Midbrain (tissue), 1 donor: ENCODE data around the gene NANS.
"Not testable (repeated sequence)": the region's sequence is repeated elsewhere in the genome, so short reads cannot be mapped to it uniquely, and the experiment has no call there.

Experiments
- DNase-seq: peaks from one replicate; lab custom pipeline; 2025; lab: John Stamatoyannopoulos, UW

Gene NANS

DNA sequence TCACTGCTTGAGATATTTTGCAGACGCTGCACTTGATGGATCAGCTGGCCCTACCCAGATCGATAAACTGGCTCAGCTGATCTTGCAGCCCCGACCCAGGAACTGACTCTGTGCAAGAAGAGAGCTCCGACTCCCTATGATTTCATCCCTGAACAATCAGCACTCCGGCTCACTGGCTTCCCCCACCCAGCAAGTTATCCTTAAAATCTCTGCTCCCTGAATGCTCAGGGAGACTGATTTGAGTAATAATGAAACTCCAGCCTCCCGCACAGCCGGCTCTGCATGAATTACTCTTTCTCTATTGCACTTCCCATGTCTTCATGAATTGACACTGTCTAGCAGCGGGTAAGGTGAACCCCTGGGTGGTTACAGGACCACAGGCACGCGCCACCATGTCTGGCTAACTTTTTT, 16.9 kb upstream of the NANS start:
- DNase-seq, result no peak

DNA sequence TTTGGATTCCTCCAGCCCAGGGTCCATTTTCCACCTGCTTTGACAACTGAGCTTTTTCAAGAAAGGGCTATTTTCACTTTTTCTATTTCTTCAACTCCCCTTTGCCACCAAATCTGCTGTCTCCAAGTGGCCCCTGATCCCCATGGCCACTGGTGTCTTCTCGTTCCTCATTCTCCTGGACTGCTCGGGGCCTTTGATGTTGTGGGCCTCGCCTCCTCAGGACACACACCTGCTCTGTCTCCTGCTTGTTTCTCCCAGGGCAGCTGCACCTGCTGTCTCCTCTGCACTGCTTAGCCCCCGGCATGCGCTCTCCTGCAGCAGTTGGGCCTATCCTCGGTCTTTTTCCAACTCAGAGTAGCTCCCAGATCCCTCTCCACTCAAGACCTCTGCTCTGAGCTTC, 16.3 kb upstream of the NANS start:
- DNase-seq, result no peak

DNA sequence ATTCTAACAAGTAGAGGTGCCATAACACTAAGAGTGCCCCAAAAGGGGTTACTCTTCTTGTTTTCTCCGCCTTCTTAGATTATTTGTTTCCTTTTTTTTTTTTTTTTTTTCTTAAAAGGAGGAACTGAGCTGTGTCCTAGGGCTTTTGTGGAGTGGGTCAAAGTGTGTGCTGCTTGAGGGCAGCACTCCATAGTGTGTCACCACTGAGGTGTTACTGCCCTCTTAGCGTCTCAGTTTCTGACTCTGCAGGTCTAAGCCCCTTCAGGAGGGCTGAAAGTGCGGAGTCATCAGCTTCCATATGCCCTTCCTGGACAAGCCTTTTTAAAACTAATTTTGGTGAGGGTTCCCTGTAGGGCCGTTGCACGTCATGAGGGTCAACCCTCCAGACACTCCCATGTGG, 12.6 kb upstream of the NANS start:
- DNase-seq, result no peak

DNA sequence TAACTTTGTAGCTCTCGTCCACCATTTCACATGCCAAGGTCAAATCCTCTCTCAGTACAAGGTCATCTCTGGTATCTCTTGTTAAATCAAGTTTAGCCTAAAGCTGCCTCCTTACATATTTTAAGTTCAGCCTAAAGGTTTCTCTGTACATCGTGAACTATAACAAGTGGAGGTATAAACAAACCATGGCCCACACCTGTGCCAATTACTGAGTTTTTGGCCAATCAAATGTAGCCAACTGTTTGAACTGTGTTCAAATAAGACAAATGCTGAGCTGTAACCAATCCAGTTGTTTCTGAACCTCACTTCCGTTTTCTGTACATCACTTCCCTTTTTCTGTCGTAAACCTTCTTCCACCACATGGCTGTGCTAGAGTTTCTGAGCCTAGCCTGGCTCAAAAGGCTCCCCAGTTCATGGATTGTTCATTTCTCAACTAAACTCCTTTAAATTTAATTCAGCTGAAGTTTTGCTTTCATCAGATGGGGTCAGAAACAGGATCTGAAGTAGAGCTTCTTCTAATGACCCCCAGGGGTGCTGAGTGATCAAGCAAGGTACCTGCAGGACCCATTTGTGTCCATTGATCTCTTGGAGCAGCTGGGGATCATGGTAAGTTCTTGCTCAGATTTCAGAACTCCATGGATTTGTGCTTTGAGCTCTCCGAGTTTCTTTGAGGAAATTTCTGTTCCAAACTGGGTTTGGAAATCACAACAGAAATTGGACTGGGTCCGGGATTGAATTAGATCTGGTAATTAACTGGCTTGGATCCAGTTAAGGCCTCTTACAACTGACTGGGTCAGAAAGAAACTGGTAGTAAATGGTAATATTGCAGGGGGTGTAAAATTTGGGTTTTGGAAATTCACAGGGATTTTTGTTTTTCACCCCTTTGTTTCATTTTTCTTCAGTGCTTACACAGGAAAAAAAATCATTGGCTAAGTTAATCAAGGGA, 11.0 kb upstream of the NANS start:
- no peak for DNase-seq

DNA sequence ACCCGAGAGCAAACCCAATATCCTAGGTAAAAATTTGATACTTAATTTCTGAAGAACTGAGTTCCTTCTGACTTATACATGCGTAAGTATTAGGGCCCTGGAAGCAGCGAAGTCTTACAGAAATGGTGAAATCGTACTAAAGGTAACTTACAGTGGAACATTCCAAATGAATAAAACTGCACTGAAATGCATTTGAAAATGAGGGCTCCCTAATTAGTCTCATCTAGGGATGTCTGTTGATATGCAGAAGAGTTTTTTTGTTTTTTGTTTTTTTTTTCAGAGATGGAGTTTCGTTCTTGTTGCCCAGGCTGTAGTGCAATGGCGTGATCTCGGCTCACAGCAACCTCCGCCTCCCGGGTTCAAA, 10.4 kb upstream of the NANS start:
- DNase-seq, result no peak

DNA sequence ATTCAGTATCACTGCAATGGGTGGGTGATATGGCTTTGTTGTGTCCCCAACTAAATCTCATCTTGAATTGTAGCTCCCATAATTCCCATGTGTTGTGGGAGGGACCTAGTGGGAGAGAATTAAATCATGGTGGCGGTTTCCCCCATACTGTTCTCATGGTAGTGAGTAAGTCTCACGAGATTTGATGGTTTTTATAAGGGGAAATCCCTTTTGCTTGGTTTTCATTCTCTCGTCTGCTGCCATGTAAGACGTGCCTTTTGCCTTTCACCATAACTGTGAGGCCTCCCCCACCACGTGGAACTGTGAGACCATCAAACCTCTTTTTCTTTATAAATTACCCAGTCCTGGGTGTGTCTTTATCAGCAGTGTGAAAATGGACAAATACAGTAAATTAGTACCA, 9.5 kb upstream of the NANS start:
- DNase-seq, result no peak

DNA sequence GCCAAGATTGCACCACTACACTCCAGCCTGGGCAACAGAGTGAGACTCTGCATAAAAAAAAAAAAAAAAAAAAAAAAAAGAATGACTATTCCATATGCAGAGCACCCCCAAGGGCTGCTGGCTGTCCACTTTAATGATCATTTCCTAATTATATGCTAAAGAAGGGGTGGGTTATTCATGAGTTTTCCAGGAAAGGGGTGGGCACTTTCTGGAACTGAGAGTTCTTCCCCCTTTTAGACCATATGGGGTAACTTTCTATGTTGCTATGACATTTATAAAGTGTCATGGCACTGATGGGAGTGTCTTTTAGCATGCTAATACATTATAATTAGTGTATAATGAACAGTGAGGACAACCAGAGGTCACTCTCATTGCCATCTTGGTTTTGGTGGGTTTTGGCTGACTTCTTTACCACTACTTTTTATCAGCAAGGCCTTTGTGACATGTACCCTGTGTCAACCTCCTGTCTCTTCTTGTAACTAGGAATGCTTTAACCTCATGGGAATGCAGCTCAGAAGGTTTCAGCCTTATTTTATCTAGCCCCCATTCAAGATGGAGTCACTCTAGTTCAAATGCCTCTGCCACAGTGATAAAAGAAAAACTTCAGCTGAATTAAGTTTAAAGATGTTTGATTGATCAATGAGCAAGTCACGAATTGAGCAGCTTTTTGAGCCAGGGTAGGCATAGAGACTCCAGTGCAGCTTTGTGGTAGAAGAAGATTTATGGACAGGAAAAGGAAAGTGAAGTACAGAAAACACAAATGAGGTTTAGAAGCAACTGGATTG, 7.1 kb upstream of the NANS start:
- DNase-seq, result no peak

DNA sequence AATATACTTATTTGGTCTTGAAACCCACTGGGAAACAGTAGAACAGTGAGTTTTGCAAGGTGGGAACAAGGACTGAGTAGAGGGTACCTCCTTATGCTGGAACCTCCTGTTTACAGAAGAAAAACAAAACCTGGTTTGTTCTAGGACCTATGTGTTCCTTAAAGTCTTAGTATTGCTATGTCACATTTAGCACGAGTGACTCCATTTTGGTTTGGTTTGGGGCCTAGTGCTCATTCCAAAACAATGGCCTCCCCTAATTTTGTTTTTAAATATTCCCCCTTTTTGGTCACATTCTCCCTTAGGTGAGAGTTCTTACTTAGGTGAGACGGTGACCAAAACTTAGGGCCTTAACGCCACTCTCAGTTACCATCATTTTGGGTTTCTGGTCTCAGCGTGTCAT, 6.2 kb upstream of the NANS start:
- DNase-seq, result no peak

DNA sequence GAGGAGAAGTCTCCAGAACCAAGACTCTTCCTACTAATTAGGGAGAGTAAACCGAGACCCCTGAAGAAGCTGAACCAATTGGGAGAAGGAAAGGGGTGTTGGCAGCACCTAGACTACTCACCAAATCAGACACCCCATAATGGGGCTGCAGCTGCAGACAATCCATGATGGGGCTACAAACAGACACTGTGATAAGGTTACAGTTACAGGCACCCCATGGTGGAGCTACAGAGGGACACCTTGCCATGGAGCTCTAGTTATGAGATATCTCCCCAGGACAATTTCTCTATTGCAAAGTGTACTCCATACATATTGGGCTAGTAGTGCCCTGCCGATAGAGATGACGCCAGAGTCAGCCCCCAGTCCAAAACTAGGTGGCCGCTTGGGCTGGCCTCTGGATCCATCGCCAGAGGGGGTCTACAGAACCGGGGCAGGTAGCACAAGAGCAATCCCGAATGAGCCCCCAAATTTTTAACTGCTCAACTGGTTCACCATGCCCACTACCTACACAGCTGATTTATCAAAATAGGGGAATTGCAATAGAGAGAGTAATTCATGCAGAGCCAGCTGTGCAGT, 2.1 kb upstream of the NANS start:
- no peak for DNase-seq

DNA sequence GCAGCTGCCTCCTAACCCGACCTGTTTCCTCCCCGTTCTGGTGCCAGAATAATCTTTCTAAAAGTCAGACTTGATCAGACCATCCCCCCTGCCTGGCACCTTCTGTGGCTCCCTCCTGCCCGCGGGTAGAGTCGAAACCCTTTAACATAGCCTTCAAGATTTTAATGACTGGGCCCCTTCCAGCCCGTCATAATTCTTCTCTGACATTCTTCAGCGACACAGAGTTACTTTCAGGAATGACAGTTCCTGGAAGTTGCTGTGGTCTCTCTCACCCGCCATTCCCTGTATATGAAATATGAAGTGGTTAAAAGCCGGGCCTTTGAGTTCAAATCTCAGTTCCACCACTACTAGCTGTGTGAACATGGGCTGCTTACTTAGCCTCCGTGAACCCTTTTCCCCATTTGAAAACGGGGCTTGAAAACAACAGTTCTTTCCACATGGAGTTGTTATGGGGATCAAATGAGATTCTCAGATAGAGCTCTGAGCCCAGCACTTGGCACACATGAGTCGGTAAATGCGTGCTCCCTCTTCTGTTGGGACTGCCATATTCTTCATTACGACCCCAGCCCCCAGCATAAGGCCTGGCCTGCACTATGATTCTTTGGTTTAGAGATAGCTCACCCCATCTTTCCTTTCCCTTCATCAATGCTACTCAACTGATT, 737 bp downstream of the NANS start:
- DNase-seq, result no peak

DNA sequence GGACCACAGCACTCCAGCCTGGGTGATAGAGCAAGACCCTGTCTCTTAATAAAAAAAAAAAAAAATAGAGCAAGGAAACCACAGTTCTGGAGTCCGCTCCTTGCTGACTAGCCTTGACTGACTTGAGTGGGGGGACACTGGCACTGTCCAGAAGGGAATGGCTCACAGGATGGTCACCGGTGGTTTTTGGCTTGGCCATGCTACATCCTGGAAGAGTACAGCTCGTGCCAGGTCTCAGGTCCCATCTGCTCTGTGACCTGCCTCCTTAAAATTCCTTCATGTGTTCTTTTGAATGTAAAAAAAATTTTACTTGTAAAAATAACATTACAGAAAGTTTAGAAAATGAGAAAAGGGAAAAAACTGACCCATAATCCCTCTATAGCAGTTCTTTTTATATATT, 5.6 kb downstream of the NANS start:
- DNase-seq, result no peak

DNA sequence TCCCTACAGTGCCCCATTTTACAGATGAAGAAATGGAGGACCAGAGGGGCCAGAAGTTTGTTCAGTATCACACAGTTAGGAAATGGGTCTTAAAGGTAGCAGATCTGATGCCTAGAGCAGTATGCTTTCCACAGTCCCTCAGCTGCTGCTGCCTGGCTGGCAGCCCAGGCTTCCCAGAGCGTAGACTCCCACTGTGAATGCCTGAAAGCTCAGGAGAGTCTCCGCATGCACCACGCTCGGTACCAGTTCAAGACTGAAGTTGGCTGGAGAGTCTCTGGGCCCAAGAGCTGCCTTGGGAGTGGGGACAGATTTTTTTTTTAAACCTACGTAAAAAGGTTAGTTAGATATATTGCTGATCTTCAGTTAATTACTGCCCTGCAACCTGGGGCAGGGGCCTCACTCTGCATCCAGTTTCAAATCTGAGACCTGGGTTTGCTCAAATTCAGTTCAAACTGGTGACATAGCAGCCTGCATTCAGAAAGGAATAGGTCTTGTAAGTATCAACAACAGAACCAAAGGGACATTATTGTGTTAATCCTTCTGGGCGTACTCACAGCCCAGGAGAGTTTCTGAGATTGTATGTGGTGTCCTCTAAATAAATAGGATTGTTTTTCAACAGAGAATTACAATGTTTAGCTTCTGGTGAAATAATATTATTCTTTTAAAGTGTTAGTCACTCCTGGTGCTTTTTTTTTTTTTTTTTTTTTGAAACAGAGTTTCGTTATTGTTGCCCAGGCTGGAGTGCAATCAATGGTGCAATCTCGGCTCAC, 8.3 kb downstream of the NANS start:
- DNase-seq, result no peak

DNA sequence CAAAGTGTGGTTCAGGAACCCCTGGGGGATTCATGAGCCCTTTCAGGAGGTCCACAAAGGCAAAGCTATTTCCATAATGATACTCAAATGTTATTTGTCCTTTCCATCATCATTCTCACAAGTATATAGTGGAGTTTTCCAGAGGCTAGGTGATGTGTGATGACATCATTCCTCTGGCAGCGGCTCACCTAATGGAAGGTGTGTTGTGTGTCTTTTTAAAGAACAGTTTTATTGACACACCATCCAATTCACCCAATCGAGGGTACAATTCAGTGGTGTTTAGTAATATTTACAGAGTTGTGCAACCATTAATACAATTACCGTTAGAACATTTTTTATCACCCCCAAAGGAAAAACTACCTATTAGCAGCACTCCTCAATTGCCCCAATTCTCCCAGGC, 9.7 kb downstream of the NANS start:
- no peak for DNase-seq

DNA sequence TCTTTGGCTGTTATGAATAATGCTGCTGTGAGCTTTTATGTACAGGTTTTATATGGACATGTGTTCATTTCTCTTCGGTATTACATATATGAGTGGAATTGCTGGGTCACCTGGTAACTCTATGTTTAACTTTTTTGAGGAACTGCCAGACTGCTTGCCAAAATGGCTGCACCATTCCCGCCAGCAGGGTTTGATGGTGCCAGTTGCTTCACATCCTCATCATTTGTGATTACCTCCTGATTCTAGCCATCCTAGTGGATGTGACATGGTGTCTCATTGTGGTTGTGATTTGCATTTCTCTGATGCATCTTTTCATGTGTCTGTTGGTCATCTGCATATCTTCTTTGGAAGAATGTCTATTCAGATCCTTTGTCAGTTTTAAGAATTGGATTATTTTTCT, 10.7 kb downstream of the NANS start:
- DNase-seq, result no peak

DNA sequence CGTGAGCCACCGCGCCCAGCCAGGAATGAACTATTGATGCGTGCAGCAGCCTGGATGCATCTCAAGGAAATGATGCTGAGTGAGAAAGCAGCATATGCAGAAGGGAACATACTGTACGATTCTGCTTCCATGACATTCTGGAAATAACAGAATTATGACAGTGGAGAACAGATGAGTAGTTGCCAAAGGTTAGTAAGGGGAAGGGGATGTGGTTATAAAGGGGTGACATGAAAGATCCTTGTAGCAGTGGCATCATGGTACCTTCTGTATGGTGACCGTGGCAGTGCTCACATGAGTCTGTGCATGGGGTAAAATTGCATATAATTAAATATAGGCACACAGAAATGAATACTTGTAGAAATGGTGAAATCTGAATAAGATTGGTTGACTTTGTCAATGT, 13.0 kb downstream of the NANS start:
- no peak for DNase-seq

DNA sequence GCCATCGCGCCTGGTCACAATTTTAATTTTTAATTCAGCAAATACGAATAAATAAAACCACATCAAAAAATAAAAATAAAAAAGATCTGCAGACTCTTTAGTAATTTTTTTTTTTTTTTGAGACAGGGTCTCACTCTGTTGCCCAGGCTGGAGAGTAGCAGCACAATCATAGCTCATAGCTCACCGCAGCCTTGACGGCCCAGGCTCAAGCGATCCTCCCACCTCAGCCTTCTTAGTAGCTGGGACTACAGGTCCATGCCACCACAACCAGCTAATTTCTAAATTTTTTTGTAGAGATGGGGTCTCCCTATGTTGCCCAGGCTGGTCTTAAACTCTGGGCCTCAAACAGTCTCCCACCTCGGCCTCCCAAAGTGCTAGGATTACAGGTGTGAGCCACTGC, 14.2 kb downstream of the NANS start:
- DNase-seq, result no peak

DNA sequence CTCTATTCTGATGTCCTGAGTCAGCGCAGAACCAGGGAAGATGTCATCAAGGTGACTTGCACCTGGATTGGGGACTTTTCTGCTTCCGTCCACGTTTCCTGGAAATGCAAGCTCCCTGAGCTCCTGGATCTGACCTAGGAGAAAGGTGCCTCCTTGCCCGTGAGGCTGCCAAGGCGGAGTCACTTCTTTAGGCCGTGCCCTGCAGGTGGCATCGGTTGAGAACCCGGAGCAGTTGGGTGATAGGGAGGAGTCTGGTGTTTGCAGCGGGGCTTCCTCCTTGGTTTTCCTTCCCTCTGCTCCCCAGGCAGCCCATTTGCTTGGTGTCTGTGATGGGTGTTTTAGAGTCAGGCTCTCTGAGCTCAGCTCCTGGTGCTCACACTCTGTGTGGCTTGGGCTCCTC, 15.2 kb downstream of the NANS start:
- DNase-seq, result no peak

DNA sequence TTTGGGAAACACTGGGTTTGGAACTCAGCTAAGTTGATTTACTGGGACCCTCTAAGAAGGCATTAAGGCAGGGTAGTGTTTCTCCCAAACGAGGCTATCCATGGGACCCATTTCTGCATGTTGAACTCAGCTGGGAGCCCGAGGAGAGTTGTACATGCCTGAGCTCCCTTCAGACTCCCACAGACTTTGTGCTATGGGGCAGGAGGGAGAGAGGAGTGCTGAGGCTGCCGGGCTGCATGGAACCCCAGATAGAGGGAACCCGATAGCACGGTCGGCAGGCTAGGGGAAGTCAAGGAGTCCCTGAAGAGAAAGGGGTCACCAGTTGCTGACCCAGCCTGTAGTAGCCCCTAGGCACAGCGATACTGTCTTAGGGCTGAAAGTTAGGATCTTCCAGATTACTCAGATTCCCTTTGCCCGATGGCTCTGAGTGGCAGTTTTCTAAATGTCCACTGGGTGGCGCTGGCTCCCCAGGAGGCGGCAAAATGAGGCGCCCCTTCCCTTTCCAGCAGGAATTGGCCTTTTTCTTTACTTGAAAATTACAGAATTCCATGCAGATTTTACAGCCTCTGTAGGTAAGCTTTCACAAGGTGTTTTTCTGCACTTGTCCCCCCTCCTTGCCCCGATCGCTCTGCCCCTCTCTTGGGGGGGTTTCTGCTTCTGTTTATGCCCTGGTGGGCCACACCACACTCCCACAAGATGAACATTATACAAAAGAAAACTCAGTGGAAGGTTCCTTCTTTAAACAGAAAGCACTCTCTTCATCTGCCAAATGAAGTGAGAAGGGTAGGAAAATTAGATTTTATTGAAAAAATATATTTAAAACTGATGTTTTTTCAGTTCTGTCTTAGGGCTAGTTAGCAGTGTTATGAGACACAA, 17.8 kb downstream of the NANS start:
- peak; percentile 75 for DNase-seq

DNA sequence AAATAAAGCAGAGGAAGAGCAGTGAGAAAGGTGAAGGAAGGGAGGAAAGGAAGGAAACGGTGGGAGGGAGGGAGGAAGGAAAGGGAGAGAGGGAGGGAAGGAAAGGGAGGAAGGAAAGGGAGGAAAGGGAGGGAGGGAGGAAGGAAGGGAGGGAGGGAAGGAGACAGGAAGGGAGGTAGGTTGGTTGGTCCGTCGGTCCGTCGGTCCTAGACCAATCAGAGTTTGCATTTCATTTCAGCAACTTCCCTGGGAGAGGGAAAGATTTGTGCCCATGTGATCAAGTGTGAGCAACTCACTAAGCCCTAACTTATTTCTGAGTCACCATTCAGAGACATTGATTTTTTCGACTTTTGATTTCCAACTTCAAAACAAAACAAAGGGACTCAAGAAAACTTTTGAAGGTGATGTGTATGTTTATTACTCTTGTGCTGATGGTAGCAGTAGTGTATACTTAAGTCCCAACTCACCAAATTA, 18.8 kb downstream of the NANS start:
- DNase-seq, result no peak

DNA sequence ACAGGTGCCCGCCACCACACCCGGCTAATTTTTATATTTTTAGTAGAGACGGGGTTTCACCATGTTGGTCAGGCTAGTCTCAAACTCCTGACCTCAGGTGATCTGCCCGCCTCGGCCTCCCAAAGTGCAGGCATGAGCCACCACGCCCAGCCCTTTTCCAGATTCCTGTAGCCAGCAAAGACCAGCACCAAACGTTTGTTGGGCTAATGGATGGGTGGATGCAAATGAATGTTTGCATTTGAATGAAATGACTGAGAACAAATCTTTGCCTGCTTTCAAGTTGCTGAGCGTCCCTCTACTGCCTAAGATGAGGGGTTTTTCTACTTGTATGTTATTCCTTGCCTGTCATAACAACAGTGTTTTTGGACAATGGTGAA, 20.0 kb downstream of the NANS start:
- DNase-seq, result not testable (repeated sequence)

DNA sequence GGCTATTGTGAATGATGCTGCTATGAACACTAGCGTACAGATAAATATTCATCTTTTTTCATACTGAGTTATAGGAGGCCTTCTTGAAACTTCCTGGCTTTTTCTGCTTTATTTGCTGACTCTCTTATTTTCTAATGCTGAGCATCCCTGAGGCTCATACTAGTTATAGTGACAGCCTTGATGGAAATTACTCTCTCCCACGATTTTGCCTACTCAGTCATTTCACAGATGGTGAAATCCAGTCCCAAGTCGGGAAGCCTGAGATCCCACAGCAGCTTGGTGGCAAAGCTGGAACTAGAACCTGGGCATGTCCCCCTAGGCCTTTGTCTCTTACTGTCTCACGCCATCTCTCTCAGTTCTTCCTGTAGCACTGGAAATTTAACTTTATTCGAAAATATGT, 22.4 kb downstream of the NANS start:
- DNase-seq, result no peak
